Measurements from ENCODE around the gene SOX8.

The SOX8 gene

DNA sequence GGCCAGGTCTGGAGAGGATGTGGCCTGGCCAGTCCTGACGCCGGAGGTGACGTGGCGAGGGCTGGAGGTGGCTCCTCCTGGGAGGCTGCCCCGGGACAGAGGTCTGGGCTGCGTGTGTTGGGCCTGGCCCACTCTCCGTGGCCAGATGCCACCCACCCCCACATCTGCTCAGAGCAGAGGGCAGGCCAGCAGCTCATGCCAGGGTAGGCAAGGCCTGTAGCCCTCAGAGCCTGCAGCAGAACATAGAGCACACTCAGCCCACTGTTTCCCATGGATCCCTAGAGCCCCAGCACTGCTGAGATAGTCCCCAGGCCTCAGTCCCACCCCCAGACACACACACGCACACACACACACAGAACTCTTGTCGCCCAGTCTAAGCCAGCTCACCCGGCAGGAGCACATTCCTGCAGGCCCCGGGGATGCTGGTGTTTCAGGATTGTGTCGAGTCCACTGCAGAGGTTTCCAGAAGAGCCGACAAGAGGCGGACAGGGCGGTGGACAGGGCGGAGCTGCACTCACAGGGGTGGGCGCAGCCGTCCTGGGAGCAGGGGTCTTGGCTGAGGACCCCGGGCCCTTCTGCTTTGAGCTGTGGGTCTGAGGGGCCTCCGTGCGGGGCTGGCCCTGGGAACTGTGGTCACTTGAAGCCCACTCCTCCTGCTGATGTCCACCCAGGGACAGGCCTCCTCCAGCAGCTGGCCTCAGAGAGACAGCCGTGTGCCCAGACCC, 33.4 kb downstream of the SOX8 start:
- Histone ChIP-seq H3K79me2 (ENCODE audit: insufficient read depth, low read length) (no peaks in the 10 kb centered on the region), H3K36me3 (ENCODE audit: insufficient read depth, low read length) (no peaks in the 10 kb centered on the region), H3K9me2 (ENCODE audit: low read depth, low read length) (no peaks in the 10 kb centered on the region), H2AFZ (ENCODE audit: low read length) (no peak overlapping the region), H3K9ac (ENCODE audit: low read length) (no peak overlapping the region), H3K27ac (ENCODE audit: low read depth, low read length, poor library complexity, severe bottlenecking) (no peak overlapping the region), H3K9me3 (ENCODE audit: low read length) (no peaks in the 10 kb centered on the region), H4K20me1 (ENCODE audit: insufficient read depth, low read length) (no peaks in the 10 kb centered on the region), H3K4me2 (ENCODE audit: low read length) (no peak overlapping the region), H3K27me3 (ENCODE audit: insufficient read depth, low read length) (no peaks in the 10 kb centered on the region; the same call in 1 of the 2 replicates), H3K4me3 (ENCODE audit: low read depth, low read length, poor library complexity, severe bottlenecking) (no peak overlapping the region), H3F3A (ENCODE audit: insufficient read depth, low read length) (no peaks in the 10 kb centered on the region), H3K4me1 (ENCODE audit: insufficient read depth, low read length, severe bottlenecking) (no peaks in the 10 kb centered on the region)
- TF ChIP-seq EZH2 (IDR thresholded peaks at IDR 0.05; ENCODE audit: borderline replicate concordance, low read length): no peak
- TF ChIP-seq, protein P1, sequence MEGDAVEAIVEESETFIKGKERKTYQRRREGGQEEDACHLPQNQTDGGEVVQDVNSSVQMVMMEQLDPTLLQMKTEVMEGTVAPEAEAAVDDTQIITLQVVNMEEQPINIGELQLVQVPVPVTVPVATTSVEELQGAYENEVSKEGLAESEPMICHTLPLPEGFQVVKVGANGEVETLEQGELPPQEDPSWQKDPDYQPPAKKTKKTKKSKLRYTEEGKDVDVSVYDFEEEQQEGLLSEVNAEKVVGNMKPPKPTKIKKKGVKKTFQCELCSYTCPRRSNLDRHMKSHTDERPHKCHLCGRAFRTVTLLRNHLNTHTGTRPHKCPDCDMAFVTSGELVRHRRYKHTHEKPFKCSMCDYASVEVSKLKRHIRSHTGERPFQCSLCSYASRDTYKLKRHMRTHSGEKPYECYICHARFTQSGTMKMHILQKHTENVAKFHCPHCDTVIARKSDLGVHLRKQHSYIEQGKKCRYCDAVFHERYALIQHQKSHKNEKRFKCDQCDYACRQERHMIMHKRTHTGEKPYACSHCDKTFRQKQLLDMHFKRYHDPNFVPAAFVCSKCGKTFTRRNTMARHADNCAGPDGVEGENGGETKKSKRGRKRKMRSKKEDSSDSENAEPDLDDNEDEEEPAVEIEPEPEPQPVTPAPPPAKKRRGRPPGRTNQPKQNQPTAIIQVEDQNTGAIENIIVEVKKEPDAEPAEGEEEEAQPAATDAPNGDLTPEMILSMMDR (IDR thresholded peaks at IDR 0.05; ENCODE audit: low read length): no peak

DNA sequence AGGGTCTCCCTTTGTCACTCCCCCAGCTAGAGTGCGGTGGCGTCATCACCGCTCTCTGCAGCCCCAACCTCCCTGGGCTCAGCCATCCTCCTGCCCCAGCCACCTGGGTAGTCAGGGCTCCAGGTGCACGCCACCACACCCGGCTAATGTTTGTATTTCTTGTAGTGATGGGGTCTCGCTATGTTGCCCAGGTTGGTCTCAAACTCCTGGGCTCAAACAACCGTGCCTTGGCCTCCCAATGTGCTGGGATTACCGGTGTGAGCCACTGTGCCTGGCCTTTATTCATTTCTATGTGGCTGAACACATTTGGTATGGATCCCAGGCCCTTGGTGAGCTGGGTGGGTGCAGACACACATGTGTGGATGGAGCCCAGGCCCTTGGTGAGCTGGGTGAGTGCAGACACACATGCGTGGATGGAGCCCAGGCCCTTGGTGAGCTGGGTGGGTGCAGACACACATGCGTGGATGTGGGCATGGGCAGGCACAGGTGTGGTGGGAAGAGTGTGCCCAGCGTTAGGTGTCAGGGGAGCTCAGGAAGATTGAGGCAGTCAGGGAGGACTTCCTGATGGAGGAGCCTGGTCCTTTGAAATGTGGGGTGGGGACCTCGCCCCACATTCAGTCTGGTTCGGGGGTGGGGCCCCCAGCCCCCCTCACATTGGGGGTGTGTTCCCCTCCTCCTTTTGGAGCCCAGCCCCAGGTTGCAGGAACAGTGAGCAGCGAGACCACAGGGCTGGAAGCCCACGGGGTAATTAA, 37.1 kb downstream of the SOX8 start:
- Histone ChIP-seq H3K4me2 (ENCODE audit: low read length) (no peak overlapping the region), H4K20me1 (ENCODE audit: insufficient read depth, low read length) (no peaks in the 10 kb centered on the region), H3K27ac (ENCODE audit: low read depth, low read length, poor library complexity, severe bottlenecking) (no peak overlapping the region), H3F3A (ENCODE audit: insufficient read depth, low read length) (no peaks in the 10 kb centered on the region), H3K79me2 (ENCODE audit: insufficient read depth, low read length) (no peaks in the 10 kb centered on the region), H3K9me2 (ENCODE audit: low read depth, low read length) (no peaks in the 10 kb centered on the region), H3K36me3 (ENCODE audit: insufficient read depth, low read length) (no peaks in the 10 kb centered on the region), H3K9me3 (ENCODE audit: low read length) (no peaks in the 10 kb centered on the region), H2AFZ (ENCODE audit: low read length) (no peak overlapping the region), H3K4me3 (ENCODE audit: low read depth, low read length, poor library complexity, severe bottlenecking) (no peak overlapping the region), H3K9ac (ENCODE audit: low read length) (no peak overlapping the region), H3K4me1 (ENCODE audit: insufficient read depth, low read length, severe bottlenecking) (no peaks in the 10 kb centered on the region), H3K27me3 (ENCODE audit: insufficient read depth, low read length) (0 out of 2 replicates have a peak, but pooled peaks cover 4% of the 10 kb centered on the region)
- TF ChIP-seq, protein P1 (IDR thresholded peaks at IDR 0.05; ENCODE audit: low read length): no peak
- TF ChIP-seq EZH2 (IDR thresholded peaks at IDR 0.05; ENCODE audit: borderline replicate concordance, low read length): no peak

DNA sequence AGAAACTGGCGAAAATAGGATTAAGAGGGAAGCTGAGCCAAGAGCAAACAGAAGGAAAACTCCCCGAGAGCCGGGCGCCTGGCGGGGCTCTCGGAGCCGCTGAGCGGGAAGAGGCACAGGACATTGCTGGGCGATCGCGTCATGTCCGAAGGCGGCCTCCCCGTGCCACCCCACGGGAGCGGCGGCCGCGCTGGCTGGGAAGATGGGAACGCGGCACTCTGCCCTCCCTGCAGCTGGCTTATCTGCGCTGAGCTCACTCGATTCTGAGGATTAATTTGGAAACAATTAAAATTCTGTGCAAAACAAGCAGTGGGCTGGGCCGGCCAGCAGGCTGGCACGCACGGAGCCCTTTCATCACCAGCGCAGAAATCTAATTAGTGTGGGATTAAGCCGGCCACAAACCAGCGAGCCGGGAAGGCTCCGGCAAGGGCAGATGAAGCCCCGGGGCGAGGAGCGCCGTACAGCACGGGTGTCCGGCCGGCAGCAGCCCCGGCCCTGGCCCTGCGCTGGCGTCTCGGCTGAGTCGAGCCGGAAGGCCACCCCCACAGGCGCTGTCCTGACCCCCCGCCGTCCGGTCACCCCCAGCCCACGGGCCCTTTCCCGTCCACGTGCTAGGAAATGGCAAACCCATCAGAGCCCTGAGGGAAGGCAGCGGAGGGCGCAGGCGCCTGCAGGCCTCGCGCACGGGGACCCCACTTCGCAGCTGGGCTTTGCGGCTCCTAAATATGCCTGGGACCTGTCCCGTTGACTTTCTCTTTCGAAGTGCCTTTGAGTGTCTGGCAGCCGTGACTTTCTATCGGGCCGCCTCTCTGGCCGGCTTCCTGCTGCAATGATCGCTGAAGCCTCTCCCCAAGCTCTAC, 37.9 kb downstream of the SOX8 start:
- H3K4me1 ChIP-seq (ENCODE audit: insufficient read depth, low read length, severe bottlenecking): no peaks in the 10 kb centered on the region
- H3K4me2 ChIP-seq (ENCODE audit: low read length): no peak overlapping the region
- TF ChIP-seq EZH2 (IDR thresholded peaks at IDR 0.05; ENCODE audit: borderline replicate concordance, low read length): no peak
- TF ChIP-seq, protein P1 (IDR thresholded peaks at IDR 0.05; ENCODE audit: low read length): no peak
- no peaks in the 10 kb centered on the region for H3K36me3 ChIP-seq (ENCODE audit: insufficient read depth, low read length)
- H2AFZ ChIP-seq (ENCODE audit: low read length): no peak overlapping the region
- no peak overlapping the region for H3K9ac ChIP-seq (ENCODE audit: low read length)
- H4K20me1 ChIP-seq (ENCODE audit: insufficient read depth, low read length): no peaks in the 10 kb centered on the region
- no peaks in the 10 kb centered on the region for H3K79me2 ChIP-seq (ENCODE audit: insufficient read depth, low read length)
- H3K4me3 ChIP-seq (ENCODE audit: low read depth, low read length, poor library complexity, severe bottlenecking): no peak overlapping the region
- H3F3A ChIP-seq (ENCODE audit: insufficient read depth, low read length): no peaks in the 10 kb centered on the region
- no peak overlapping the region for H3K27ac ChIP-seq (ENCODE audit: low read depth, low read length, poor library complexity, severe bottlenecking)
- H3K9me2 ChIP-seq (ENCODE audit: low read depth, low read length): no peaks in the 10 kb centered on the region
- no peaks in the 10 kb centered on the region for H3K9me3 ChIP-seq (ENCODE audit: low read length)
- 0 out of 2 replicates have a peak, but pooled peaks cover 4% of the 10 kb centered on the region for H3K27me3 ChIP-seq (ENCODE audit: insufficient read depth, low read length)
